ENCODE measurements around the gene MPG.

DNA sequence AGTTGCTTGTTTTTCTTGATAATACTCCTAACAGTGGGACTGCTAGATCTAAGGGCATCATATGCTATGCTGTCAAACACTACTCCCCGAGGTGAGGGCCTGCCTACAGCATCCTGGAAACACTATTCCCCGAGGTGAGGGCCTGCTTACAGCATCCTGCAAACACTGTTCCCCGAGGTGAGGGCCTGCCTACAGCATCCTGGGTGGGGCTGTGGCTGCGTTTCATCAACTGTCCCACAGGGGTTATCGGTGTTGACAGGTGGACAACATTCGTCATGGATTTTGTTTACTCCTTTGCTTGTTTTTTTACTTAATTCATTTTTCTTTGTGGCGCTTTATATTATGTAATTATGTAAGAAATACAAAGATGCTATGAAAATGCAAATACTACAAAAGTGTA lies 38.0 kb downstream of the MPG start:
- TF ChIP-seq EP300 (IDR thresholded peaks at IDR 0.05; ENCODE audit: borderline replicate concordance in 1 of 2, low read depth in 1 of 2, low read length in 1 of 2) (no peak), TCF12 (IDR thresholded peaks at IDR 0.05) (no peak), RFX5 (IDR thresholded peaks at IDR 0.05; ENCODE audit: low read length) (no peak)
